HepG2 (cell line): Measurements from ENCODE around the gene CDH23.

Source experiments
- CC2D1A ChIP-seq: sonication (generic); formaldehyde crosslinking; IDR thresholded peaks from 2 replicates; pipeline ENCODE4 v1.8.1; 2023; ENCODE audit warnings: mild to moderate bottlenecking, missing genetic modification reagents
- CTCF ChIP-seq: sonication (generic); formaldehyde crosslinking; IDR thresholded peaks from 2 replicates; pipeline ENCODE4 v1.5.0; 2020; ENCODE audit warnings: mild to moderate bottlenecking, missing genetic modification reagents, moderate library complexity
- USF2 ChIP-seq, 2 experiments: sonication (generic) in 1 of 2; formaldehyde crosslinking in 1 of 2; IDR thresholded peaks; 2 replicates each; pipeline versions ENCODE4 v1.5.1 to v1.6.1; 2011 to 2020; ENCODE audit warnings: borderline replicate concordance in 1 of 2, low read depth in 1 of 2, low read length in 1 of 2, mild to moderate bottlenecking in 1 of 2, missing genetic modification reagents in 1 of 2, moderate library complexity in 1 of 2
- ZNF24 ChIP-seq: fragments of 450-650 bp; IDR thresholded peaks from 2 replicates; pipeline ENCODE4 v1.6.1; 2017; ENCODE audit warnings: antibody characterized with exemption, mild to moderate bottlenecking

DNA sequence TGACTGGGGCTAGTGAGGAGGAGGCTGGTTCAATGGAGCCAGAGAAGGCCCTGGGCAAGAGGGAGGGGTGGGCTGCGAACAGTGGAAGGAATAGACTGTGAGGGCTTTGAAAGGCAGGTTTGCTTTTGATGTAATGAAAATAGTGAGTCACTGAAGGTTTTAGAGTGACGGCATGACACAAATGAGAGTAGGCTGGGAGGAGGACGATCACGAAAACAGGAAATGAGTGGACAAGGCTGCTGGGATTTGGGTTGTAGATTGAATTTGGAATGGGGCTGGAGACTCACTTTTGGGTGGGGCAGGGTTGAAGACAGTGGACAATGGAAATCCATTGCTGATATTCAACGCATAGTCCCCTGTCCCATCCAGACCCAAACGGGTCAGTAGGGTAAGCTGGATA, 139.6 kb downstream of the CDH23 start:
- TF ChIP-seq CTCF (no peak), USF2 (IDR thresholded peaks at IDR 0.05; ENCODE audit: low read depth, low read length) (no peak), USF2 (CRISPR knock-in tag; IDR thresholded peaks at IDR 0.05; ENCODE audit: borderline replicate concordance) (no peak), CC2D1A (no peak), ZNF24 (no peak)
